Endodermal cell (in vitro differentiated cells): ENCODE data around the gene NIM1K. TPM values are rescaled to one million over a fixed set of nuclear protein-coding genes. Genes with fewer than 3 reads are reported as not detected.

Source experiments
- DNase-seq: peaks from one replicate; pipeline ENCODE4 v3.0.0-alpha.2; 2017
- H3K27ac ChIP-seq: 2 replicates; pipeline ENCODE4 v1.5.1; 2013; ENCODE audit warnings: mild to moderate bottlenecking, low read depth, low read length, moderate library complexity
- H3K27me3 ChIP-seq: 2 replicates; pipeline ENCODE4 v1.6.1; 2013; ENCODE audit warnings: mild to moderate bottlenecking, low read length, moderate library complexity; ENCODE audit not compliant: insufficient read depth, control insufficient read depth, poor library complexity, severe bottlenecking
- H3K36me3 ChIP-seq: 2 replicates; pipeline ENCODE4 v1.7.0; 2013; ENCODE audit warnings: mild to moderate bottlenecking, low read length, moderate library complexity; ENCODE audit not compliant: control insufficient read depth, insufficient read depth
- H3K4me1 ChIP-seq: one replicate; pipeline ENCODE4 v1.7.0; 2013; ENCODE audit warnings: low read length; ENCODE audit not compliant: control insufficient read depth, insufficient read depth
- H3K4me3 ChIP-seq: 2 replicates; pipeline ENCODE4 v1.5.1; 2013; ENCODE audit warnings: mild to moderate bottlenecking, low read length, moderate library complexity
- H3K9ac ChIP-seq: 2 replicates; pipeline ENCODE4 v1.6.1; 2013; ENCODE audit warnings: mild to moderate bottlenecking, low read length, moderate library complexity; ENCODE audit not compliant: poor library complexity, severe bottlenecking; ENCODE audit errors: extremely low read depth
- H3K9me3 ChIP-seq: 2 replicates; pipeline ENCODE4 v1.6.1; 2013; ENCODE audit warnings: mild to moderate bottlenecking, low read length, moderate library complexity; ENCODE audit not compliant: control insufficient read depth
- H3K27ac Mint-ChIP-seq: 2 replicates; pipeline ENCODE4 v1.8.0; 2020; ENCODE audit warnings: mixed read lengths
- H3K27me3 Mint-ChIP-seq: 2 replicates; pipeline ENCODE4 v1.8.0; 2021; ENCODE audit warnings: mild to moderate bottlenecking, mixed read lengths; ENCODE audit not compliant: insufficient read depth
- H3K36me3 Mint-ChIP-seq: 2 replicates; pipeline ENCODE4 v1.8.0; 2020; ENCODE audit warnings: low read depth, mixed read lengths
- H3K4me1 Mint-ChIP-seq: 2 replicates; pipeline ENCODE4 v1.8.0; 2020; ENCODE audit warnings: mixed read lengths
- H3K4me3 Mint-ChIP-seq: 2 replicates; pipeline ENCODE4 v1.8.0; 2020; ENCODE audit warnings: mild to moderate bottlenecking, moderate library complexity, mixed read lengths
- H3K9me3 Mint-ChIP-seq: 2 replicates; pipeline ENCODE4 v1.8.0; 2020; ENCODE audit warnings: mild to moderate bottlenecking, mixed read lengths
- CTCF ChIP-seq: fragments of 200-600 bp; sonication (generic); conservative IDR thresholded peaks from 2 replicates; pipeline ENCODE4 v1.5.0; 2021; ENCODE audit warnings: antibody characterized with exemption, mild to moderate bottlenecking
- WGBS, 2 experiments: methylation state at CpG; one replicate each; pipeline versions ENCODE4 v1.1.5 to v1.1.7; 2013; ENCODE audit warnings: missing lambda C conversion rate in 2 of 2, mixed read lengths in 1 of 2; ENCODE audit not compliant: insufficient coverage in 1 of 2, insufficient read length in 1 of 2; 5-methylcytosine and 5-hydroxymethylcytosine counted together
- total RNA-seq, 2 donors: library from RNA; stranded (reverse); fragmentation: NEBNext Ultra II Directional in 1 of 2; extraction: Animal tissue kit (Norgen Biotek cat#: 25700) in 1 of 2; gene quantifications; 2 replicates in 1 of 2; 3 replicates in 1 of 2; pipeline ENCODE4 v1.2.1, GENCODE V29; 2021

Gene NIM1K
- total RNA-seq, 2 donors from 2014 or later, result not detected

- H3K36me3 ChIP-seq, result peaks cover 91% of the 10 kb centered on the region
- 92 to 100% methylated on average over 2 of the region's 2 CpGs for WGBS, 2 experiments
These were observed 98.7 kb downstream of the NIM1K start for GRCh38 chr5:43290726-43291125.

GRCh38 chr5:43294226-43294625, 102.2 kb downstream of the NIM1K start:
- no peaks in the 10 kb centered on the region for H3K9me3 Mint-ChIP-seq

More at GRCh38 chr5:43290726-43291125, 98.7 kb downstream of the NIM1K start:
- Histone ChIP-seq H3K9ac (no peak overlapping the region), H3K4me3 (no peak overlapping the region), H3K27ac (no peak overlapping the region), H3K9me3 (no peaks in the 10 kb centered on the region), H3K4me1 (no peaks in the 10 kb centered on the region), H3K27me3 (no peaks in the 10 kb centered on the region)
- no peaks in the 10 kb centered on the region for H3K27me3 Mint-ChIP-seq
- H3K36me3 Mint-ChIP-seq, result peaks cover 68% of the 10 kb centered on the region
- no peak overlapping the region for H3K27ac Mint-ChIP-seq
- no peak for DNase-seq
- H3K4me1 Mint-ChIP-seq, result no peaks in the 10 kb centered on the region
- H3K4me3 Mint-ChIP-seq, result no peak overlapping the region
- H3K9me3 Mint-ChIP-seq, result no peaks in the 10 kb centered on the region
- TF ChIP-seq CTCF, result no peak

GRCh38 chr5:43295202-43295601, 103.2 kb downstream of the NIM1K start:
- Histone ChIP-seq H3K36me3 (peaks cover 95% of the 10 kb centered on the region), H3K27ac (no peak overlapping the region), H3K9ac (no peak overlapping the region), H3K9me3 (no peaks in the 10 kb centered on the region), H3K4me1 (no peaks in the 10 kb centered on the region), H3K27me3 (no peaks in the 10 kb centered on the region), H3K4me3 (no peak overlapping the region)
- Mint-ChIP-seq H3K27ac (no peak overlapping the region), H3K9me3 (no peaks in the 10 kb centered on the region), H3K27me3 (no peaks in the 10 kb centered on the region), H3K36me3 (peaks cover 77% of the 10 kb centered on the region), H3K4me3 (no peak overlapping the region), H3K4me1 (no peaks in the 10 kb centered on the region)
- no peak for DNase-seq
- no peak for TF ChIP-seq CTCF
- WGBS, 2 experiments, result 89 to 93% methylated on average over 2 of the region's 2 CpGs

More at GRCh38 chr5:43294226-43294625, 102.2 kb downstream of the NIM1K start:
- Histone ChIP-seq H3K4me1 (no peaks in the 10 kb centered on the region), H3K9ac (no peak overlapping the region), H3K27ac (no peak overlapping the region), H3K27me3 (no peaks in the 10 kb centered on the region), H3K36me3 (peaks cover 96% of the 10 kb centered on the region), H3K4me3 (no peak overlapping the region), H3K9me3 (no peaks in the 10 kb centered on the region)
- no peak for DNase-seq
- no peak overlapping the region for H3K27ac Mint-ChIP-seq
- peaks cover 74% of the 10 kb centered on the region for H3K36me3 Mint-ChIP-seq
- no peaks in the 10 kb centered on the region for H3K27me3 Mint-ChIP-seq
- no peak overlapping the region for H3K4me3 Mint-ChIP-seq
- TF ChIP-seq CTCF, result no peak
- H3K4me1 Mint-ChIP-seq, result no peaks in the 10 kb centered on the region
